Measurements from ENCODE around the gene ECE1. TPM values are rescaled to one million over a fixed set of nuclear protein-coding genes. Genes with fewer than 3 reads are reported as not detected.

Gene ECE1
- total and polyA plus RNA-seq, 2 of the 8 experiments (the other 6 are each of a cell fraction or from before 2014, with no cell fraction given), result 21.4 to 36.8 TPM

- TF ChIP-seq USF2 (IDR thresholded peaks at IDR 0.05; ENCODE audit: low read length) (no peak), NRF1 (IDR thresholded peaks at IDR 0.05; ENCODE audit: low read depth, low read length) (no peak), SP2 (IDR thresholded peaks at IDR 0.05; ENCODE audit: low read length) (no peak), HDAC6 (IDR thresholded peaks at IDR 0.05; ENCODE audit: low read depth, low read length) (no peak)
These were observed 18.8 kb upstream of the ECE1 start (continued) for GRCh38 chr1:21308847-21309652.
